Activated T-cell treated with anti-CD3 and anti-CD28 coated beads for 24 hours (primary cell): ENCODE results near the gene WRAP73.

Experiments used
- DNase-seq: peaks from one replicate; pipeline ENCODE4 v3.0.0-alpha.2; 2020; ENCODE audit warnings: low read depth

Gene WRAP73

DNA sequence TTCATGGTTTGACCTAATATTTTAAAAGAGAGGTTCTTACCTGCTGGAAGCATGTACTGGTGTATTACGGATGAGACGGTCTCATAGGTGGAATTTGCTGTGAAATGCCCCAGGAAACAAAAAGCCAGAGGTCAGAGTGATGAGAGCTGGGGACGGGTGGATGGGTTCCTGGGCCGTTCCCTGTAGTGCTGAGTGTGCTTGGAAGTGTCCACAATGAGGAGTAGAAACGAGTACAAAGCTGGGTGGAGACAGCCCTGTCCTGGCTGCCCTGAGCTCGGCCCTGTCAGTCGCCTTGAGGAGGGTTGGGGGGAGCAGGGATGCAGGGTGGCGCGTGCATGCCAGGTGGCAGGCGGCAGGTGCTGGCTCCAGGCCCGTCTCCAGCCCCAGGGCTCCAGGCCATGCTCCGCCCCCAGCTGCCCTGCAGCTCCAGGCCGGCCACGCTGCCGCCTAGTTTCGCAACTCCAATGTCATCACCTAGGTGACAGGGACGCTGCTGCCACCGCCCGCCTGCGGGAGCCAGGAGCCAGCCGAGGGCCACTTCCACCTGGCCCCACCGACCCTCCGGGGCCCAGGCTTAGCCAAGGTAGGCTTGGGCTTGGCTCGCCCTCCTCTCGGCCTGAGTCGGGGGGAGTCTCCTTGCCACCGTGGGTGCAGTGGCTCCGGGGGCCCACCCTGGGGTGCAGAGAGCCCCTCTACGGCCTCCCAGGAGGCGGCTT is 18.8 kb upstream of the WRAP73 start:
- no peak for DNase-seq

DNA sequence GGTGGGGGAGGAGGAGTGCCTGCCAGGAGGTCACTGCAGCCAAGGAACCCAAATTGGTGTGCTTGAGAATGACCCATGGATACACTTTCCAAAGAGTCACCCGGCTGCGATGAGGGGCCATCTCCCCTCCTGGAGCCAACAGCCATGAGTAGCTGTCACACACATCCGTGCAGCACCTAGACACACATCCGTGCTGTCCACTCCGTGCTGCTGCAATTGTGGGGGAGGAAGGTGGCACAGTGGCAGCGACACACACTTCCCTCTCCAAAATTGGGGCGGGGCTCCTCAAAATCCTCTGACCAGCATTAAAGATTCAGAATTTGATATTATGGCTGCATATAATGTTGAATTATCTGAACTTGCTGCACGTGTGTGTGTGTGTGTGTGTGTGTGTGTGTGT is 18.2 kb upstream of the WRAP73 start:
- no peak for DNase-seq

DNA sequence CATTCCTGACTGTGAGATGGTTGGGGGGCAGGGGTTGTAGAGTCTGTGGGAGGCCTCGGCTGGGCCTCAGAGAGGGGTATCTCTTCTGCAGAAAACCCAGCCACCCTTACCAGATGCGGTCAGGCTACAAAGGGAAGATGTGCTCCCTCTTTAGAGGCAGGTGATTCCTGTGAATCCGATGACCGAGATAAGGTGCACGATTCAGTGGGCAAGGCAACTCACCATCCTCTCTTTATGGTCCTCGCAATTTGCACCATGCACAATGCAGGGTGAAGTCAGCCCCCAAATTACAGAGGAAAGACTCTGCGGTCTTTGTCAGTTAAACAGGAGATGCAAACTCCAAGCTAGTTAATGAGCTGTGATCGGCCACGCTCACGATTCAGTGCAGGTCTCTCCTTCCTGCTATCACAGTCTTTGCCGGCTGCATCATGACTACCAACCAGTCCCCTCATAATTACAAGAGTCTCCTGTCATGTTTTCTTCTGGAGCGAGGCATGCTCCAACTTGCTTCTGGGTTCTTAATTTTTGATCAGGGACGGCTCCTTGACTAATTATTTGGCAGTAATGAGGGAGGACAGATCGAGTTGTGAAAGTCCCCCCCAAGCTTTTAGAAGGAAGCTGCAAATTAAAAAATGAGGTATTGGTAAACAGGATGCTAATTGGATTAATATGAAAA is 14.9 kb upstream of the WRAP73 start:
- no peak for DNase-seq

DNA sequence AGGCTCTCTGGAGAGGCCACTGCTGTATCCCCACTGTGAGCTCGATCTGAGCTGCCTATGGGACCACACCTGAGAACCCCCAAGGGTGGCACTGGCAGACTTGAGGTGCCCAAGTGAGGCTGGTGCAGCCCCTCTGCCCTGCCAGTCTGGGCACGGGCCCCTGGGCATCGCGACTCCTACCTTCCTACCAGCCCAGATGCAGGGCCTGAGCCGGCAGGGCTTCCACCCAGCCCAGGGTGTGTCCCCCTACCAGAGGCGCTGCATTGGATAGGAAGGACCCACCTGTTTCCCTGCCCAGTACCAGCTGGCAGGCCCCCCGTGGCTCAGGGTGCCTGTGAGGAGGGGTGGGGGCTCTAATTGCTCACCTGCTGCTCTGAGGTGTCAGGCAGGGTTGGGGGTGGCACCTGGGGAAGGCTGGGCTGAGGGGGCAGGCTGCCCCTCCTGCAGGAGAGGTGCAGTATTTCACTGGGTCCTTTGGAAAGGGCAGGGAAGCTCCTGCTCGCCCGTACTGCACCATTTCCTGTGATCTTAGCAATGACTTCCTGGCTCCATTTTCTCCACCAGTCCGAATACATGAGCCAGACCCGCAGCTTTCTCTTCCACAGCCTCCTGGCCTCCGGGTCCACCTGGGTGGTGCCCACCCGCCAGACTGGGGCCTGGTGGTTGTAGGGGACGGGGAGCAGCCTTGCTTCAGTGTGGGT is 14.2 kb upstream of the WRAP73 start:
- DNase-seq: no peak

DNA sequence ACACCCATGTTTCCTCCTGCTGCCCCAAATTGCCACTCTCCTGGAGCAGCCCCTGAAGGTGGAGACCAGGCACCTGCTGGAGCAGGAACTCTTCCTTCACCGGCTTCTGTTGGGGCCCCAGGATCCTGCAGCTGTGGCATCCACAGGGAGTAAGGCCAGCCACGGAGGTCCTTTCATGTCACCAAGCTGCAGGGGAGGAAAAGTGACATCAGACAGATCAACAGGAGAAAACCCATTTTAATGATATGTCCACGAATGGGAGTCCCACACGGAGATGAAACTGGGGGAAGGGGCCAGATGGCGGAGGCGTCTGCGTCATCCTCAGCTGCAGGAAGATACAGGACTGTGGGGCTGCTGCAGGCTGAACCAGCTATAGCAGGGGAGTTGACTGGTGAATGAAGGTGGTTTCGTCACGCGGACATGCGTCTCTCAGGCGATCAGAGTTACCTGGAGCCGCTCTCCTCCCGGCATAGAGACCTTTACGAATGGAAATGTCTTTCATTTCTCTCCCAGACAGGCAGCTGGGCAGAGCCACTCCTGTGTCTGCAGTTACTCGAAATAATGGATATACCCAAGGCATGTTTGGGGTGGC is 12.3 kb upstream of the WRAP73 start:
- no peak for DNase-seq

DNA sequence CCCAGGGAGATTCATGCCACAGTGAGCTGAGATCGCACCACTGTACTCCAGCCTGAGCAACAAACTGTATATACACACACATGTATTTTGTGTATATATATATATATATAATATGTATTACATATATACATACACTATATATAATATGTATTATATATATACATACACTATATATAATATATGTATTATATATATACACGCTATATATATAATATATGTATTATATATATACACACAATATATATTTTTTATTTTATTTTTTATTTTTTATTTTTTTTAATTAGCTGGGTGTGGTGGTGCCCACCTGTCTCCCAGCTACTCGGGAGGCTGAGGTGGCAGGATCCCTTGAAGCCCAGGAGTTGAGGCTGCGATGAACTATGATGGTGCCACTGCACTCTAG is 11.7 kb upstream of the WRAP73 start:
- no peak for DNase-seq

DNA sequence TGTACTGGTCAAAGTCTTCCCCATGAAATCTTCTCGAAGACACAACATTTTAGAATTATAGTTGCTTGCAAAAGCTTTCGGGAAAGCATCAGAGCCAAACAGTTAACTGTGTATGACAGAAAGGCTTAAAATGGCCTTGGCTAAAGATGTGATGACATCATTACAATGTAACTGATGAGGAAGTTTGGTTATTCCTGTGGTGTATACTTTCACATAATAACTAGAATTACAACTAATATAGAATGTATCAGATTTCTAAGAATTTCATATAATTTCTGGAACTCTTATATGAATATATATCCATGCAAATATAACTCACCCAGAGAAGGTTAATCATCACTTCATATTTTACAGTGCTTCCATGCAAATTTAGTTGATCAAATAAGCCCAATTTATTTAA is 10.8 kb upstream of the WRAP73 start:
- no peak for DNase-seq

DNA sequence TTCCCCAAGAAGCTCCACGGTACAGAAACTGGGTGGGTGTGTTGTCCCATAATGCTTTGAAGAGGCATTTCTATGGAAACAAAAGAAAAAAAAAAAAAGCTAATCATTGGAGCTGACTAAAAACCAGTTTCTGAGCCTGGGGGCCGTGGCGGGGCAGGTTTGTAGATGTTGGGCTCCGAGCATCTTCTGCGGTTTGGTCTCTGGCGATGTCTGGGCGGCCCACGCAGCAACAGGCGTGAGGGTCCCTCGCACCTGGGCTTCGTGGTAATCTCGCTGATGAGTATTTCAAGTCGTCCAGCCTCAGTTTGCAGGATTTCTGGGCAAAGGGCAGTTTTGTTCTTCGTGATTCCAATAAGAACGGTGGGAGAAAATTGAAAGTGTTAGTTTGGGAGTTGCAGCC is 9.2 kb upstream of the WRAP73 start:
- DNase-seq: no peak

DNA sequence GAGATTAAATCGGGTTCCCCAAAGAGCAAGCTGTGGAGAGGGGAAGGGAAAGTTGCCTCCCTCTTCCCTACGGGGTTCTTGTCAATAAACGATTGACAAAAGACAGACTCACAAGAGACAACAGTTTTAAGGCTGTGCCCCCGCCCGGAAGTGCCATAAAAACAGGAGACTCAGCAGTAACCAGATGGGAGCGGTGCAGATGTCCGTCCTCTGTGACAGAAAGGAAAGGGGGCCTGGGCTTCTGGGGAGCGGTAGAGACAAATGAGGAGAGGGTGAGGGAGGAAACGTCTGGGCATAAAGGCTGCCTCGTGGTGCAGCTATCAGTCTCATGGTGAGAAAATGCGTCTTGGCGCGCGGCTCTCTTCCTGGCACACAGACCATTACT is 8.3 kb upstream of the WRAP73 start:
- no peak for DNase-seq

DNA sequence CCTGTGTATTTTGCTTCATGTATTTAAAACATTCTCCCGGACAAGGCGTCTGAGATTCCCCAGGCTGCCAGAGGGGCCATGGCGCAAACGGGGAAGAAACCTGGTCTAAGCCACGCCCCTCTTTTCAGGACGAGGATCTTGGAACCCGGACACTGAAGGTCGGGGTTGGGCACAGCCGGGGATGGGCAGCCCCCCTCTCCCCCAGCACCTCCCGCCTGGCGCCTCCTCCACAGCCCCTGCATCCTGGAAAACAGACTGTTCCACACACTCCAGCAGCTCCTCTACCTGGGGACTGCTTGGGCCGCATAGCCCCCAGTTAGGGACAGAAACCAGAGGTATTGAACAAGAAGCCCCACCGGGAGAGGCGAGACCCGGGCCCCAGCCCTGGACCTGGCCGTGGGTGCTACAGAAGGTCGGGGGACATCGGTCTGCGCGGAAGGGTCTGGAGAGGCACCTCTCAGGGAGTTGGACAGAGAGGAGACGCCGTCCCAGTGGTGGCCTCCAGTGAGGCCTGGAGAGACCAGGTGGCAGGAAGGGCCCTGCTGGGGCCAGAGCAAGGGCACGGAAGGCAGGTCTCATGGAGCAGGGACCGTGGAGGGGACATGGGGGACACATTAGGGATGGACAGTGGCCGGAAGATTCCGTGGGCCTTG is 7.8 kb upstream of the WRAP73 start:
- DNase-seq: no peak

DNA sequence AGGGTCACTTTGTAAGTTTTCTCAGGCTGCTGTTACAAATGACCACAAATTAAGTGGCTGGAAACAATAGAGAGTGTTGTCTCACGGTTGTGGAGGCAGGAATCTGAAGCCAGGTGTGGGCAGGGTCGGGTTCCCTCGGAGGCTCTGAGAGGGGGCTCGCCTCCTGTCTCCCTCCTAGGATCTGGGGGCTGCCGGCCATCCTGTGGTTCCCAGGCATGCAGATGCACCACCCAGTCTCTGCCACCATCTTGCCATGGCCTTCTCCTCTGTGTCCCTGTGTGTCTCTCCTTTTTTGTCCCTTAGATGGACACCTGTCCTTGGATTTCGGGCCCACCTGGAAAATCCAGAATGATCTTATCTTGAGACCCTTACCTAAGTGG is 7.2 kb upstream of the WRAP73 start:
- DNase-seq: no peak

DNA sequence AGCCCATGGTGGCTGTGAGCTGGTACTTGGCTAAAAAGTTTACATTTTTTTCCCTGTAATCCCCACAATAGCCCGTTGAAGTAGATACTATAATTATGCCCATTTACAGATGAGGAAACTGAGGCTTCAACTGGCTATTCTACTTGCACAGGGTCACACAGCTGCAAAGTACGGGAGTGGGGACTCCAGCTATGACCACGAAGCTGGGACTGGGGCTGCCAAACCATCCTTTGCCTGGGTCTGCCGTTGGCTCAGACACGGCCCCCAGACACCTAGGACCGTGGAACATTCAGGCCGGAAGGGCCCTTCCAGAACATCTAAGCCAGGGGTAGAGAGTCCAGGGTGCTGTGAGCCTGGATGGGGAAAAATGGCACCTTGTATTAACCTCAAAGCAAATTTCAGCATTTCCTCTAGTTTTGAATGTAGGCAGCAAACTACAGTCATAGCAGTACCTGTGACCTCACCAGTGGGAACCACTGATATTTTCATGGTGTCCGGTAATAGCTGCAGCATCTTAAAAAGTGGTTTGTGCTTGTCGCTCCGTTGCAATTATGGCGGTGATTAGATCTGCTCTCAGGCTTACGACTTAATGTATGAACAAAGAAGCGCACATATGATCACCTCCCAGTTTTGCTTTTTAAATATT is 6.7 kb upstream of the WRAP73 start:
- DNase-seq: no peak

DNA sequence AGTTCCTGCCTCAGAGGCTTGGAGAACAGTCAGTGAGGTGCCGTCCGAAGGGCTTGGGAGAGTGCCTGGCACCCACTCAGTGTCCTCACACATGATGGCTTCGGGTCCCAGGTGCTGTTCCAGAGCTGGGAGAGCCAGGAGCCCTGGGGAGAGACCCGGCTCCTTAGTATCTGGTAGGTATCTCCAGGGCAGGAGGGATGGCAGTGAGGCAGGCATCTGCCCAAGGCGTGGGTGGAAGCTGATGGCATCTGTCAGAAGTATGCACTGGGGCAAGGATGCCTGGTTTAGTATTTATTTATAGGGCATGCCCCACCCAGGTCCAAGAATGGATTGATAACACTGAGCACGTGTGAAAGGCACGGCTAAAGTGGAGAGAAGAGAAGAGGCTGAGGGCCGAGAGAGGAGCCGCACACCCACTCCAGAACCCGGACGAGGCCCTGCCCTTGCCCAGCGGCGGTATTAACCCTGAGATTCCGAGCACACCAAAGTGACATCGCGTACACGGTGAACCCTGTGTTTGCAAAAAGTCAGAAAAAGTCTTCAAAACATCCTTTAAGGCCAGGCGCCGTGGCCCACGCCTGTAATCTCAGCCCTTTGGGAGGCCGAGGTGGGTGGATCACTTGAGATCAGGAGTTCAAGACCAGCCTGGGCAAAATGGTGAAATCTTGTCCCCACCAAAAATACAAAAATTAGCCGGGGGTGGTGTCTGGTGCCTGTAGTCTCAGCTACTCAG is 4.8 kb upstream of the WRAP73 start:
- DNase-seq: no peak

DNA sequence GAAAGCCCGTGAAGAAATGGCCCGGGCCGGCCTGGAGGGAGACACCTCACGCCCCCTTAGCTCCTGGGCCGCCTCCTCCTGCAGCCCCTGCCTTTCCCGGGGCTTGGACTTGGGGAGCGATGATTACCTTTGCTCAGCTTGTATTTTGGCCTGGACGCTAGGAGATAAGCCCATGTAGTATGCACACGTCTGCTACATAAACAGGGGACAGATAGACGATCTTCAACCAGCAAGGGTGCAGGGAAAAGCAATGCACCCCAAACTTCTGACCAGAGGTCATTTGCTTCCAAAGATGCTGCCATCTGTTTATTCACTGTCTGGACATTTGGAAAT is 3.3 kb upstream of the WRAP73 start:
- DNase-seq: no peak

DNA sequence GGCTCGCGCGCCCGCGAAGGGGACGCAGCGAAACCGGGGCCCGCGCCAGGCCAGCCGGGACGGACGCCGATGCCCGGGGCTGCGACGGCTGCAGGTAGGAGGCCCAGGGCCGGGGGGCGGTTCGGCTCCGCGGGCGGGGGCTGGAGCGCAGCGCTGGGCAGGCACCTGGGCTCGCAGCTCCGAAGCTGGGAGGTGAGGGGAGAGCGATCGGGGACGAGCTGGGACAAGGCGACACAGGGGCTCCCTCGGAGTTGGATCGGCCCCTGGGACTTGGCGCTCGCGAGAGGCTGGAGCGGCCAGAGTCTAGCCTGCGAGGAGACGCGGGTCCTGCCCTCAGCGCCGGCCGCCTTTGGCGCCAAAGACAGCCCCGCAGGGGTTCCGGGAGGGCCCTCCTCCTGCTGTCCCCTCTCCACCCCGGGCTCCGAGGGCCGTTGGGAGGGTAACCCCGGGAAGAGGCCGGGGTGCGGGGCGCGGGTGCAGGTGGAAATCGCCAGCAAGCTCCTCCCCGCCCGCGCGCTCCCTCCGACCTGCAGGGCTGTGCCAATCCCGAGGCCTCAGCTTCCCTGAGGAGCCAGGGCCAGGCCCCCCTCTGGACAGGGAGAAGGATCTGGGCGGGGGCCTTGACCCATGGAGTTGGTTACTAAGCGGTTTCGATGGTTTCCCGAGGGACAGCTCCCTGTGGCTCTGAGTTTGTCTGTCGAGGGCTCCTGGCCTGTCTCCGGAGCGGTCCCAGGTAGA is 2.8 kb upstream of the WRAP73 start:
- no peak for DNase-seq

DNA sequence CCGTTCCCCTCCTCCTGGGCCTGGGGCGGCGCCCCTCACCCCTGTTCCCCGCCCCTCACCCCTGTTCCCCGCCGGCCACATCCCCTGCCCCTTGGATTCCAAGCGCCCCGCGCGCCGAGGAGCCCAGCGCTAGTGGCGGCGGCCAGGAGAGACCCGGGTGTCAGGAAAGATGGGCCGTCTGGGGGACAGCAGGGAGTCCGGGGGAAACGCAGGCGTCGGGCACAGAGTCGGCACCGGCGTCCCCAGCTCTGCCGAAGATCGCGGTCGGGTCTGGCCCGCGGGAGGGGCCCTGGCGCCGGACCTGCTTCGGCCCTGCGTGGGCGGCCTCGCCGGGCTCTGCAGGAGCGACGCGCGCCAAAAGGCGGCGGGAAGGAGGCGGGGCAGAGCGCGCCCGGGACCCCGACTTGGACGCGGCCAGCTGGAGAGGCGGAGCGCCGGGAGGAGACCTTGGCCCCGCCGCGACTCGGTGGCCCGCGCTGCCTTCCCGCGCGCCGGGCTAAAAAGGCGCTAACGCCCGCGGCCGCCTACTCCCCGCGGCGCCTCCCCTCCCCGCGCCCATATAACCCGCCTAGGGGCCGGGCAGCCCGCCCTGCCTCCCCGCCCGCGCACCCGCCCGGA is 2.1 kb upstream of the WRAP73 start, which contains the start of gene TP73:
TSS of gene TP73 (plus strand) at position 587 of the 618 bp plus-strand sequence. CDS start 29,850 bp downstream, outside the sequence.
- no peak for DNase-seq

DNA sequence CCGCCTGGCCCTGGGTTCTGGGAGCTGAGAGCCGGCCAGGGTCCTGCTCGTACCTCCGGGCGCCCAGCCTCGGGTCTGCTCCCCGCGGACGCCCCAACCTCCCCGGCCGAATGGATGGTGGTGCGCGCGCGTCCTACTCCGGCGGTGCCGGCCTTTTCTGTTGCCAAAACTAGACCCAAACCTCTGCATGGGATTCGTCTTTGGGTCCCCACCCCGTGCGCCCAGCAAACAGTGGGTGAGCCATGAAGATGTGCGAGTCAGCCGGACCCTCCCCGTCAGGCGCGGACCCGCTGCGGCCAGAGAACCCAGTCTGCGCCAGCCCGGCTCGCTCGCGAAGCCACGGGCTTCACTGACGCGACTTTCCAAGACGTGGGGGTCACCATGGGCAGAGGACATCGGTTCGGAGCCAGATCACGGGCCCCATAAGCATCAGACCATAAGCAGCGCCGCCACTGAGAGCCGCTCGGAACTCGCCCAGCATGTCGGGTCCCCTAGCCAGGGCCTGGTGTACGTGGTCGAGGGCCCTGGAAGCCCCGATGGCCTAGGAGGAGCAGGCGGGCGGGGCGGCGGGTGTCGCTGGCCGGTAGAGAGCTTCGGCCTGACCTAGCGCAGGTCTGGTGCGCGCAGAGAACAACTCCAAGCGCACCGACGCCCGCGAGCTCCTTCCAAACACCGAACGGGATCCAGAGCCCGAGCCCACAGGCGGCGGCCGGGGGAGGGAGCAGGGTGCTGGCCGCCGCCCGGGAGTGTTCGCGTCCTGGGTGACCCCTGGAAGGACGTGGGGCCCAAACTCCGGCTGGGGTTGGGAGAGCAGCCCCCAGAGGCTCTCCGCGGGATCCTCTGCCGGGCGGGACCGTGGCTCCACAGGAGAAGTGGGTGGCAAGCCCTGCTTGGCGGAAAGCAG is 1.4 kb upstream of the WRAP73 start:
- DNase-seq: no peak

DNA sequence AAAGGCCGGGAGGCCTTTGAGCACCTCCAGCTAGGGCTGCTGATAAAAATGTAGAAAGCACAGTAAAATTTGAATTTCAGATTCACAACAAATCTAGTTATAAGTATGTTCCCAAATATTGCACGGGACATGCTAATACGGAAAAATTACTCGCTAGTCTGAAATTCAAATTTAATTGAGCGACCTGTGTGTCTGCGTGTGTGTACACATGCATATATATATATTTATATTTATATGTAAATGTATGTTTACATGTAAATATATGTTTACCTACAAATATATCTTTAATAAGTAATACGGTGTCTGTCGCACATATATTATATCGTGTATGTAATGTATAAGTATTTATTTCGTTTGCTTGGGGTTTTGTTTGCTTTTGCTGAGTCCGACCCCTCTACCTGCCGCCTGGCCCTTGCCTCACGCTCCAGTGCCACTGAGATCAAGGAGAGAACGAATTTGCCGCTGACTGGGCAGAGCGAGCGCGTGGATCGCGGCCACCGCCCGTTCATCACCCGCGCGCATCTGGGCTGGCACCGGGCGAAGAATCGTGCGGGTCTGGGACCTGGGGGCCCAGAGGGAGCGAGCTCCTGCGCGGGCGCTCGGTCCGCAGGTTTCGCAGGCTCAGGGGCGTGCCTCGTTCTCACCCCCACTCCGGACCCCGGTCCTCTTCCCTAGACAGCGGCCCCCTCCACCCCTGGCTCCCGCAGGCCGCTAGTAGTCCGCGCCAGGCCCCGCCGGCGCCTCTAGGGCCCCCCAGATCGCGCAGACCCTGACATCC is 534 bp upstream of the WRAP73 start:
- DNase-seq: no peak
